Measurements from ENCODE around the gene CDK2.

GRCh38 chr12:55933169-55933798, 33.3 kb upstream of the CDK2 start:
- TF ChIP-seq CTCF (IDR thresholded peaks at IDR 0.05; ENCODE audit: borderline replicate concordance, extremely low read depth, low read length, poor library complexity, severe bottlenecking) (no peak), EZH2 (IDR thresholded peaks at IDR 0.05; ENCODE audit: borderline replicate concordance, low read depth, low read length, severe bottlenecking) (no peak)

Data from DND-41 (cell line).